Measurements from ENCODE around the gene ZBTB7C. TPM values are rescaled to one million over a fixed set of nuclear protein-coding genes. Genes with fewer than 3 reads are reported as not detected.

ZBTB7C gene
- total RNA-seq, 1 experiment from 2014 or later, result 0.84 TPM

- DNase-seq (ENCODE audit: low read depth), result no peak
- in situ Hi-C loops (cut with HindIII; ENCODE audit: low pct_unique_long_range_greater_than_20kb, low sequenced_read_pairs), result loop anchor here (25.0 kb wide), 1 partner anchor 391 kb away; no protein-coding TSS in a partner anchor
Observed at GRCh38 chr18:48428475-48429177, 19.4 kb upstream of the ZBTB7C start.

GRCh38 chr18:48422947-48423378 is 13.8 kb upstream of the ZBTB7C start:
- in situ Hi-C loops (cut with HindIII; ENCODE audit: low pct_unique_long_range_greater_than_20kb, low sequenced_read_pairs), result no loop called here
- DNase-seq (ENCODE audit: low read depth), result no peak

- no peak for DNase-seq (ENCODE audit: low read depth)
- in situ Hi-C loops (cut with HindIII; ENCODE audit: low pct_unique_long_range_greater_than_20kb, low sequenced_read_pairs), result no loop called here
Observed at GRCh38 chr18:48419277-48420022, 10.3 kb upstream of the ZBTB7C start.

GRCh38 chr18:48418539-48419276 is 9.5 kb upstream of the ZBTB7C start:
- in situ Hi-C loops (cut with HindIII; ENCODE audit: low pct_unique_long_range_greater_than_20kb, low sequenced_read_pairs), result no loop called here
- DNase-seq (ENCODE audit: low read depth), result no peak

- in situ Hi-C loops (cut with HindIII; ENCODE audit: low pct_unique_long_range_greater_than_20kb, low sequenced_read_pairs), result no loop called here
- DNase-seq (ENCODE audit: low read depth), result no peak
Observed at GRCh38 chr18:48417985-48418384, 8.8 kb upstream of the ZBTB7C start.

- in situ Hi-C loops (cut with HindIII; ENCODE audit: low pct_unique_long_range_greater_than_20kb, low sequenced_read_pairs), result no loop called here
- DNase-seq (ENCODE audit: low read depth), result no peak
Observed at GRCh38 chr18:48413342-48413741, 4.2 kb upstream of the ZBTB7C start.

- peak; percentile 32 for DNase-seq (ENCODE audit: low read depth)
- in situ Hi-C loops (cut with HindIII; ENCODE audit: low pct_unique_long_range_greater_than_20kb, low sequenced_read_pairs), result no loop called here
Observed at GRCh38 chr18:48412339-48412929, 3.3 kb upstream of the ZBTB7C start.

- in situ Hi-C loops (cut with HindIII; ENCODE audit: low pct_unique_long_range_greater_than_20kb, low sequenced_read_pairs), result no loop called here
Observed at GRCh38 chr18:48410095-48410920, 1.1 kb upstream of the ZBTB7C start.

GRCh38 chr18:48409591-48410094 is 460 bp upstream of the ZBTB7C start:
- in situ Hi-C loops (cut with HindIII; ENCODE audit: low pct_unique_long_range_greater_than_20kb, low sequenced_read_pairs), result no loop called here
- DNase-seq (ENCODE audit: low read depth), result peak; percentile 49

More at GRCh38 chr18:48410095-48410920, 1.1 kb upstream of the ZBTB7C start:
- DNase-seq (ENCODE audit: low read depth), result peak; percentile 79

GRCh38 chr18:48408111-48408726 is 964 bp downstream of the ZBTB7C start:
- in situ Hi-C loops (cut with HindIII; ENCODE audit: low pct_unique_long_range_greater_than_20kb, low sequenced_read_pairs), result no loop called here
- no peak for DNase-seq (ENCODE audit: low read depth)

- in situ Hi-C loops (cut with HindIII; ENCODE audit: low pct_unique_long_range_greater_than_20kb, low sequenced_read_pairs), result no loop called here
- DNase-seq (ENCODE audit: low read depth), result no peak
Observed at GRCh38 chr18:48407358-48407757, 1.8 kb downstream of the ZBTB7C start.

- in situ Hi-C loops (cut with HindIII; ENCODE audit: low pct_unique_long_range_greater_than_20kb, low sequenced_read_pairs), result no loop called here
- DNase-seq (ENCODE audit: low read depth), result no peak
Observed at GRCh38 chr18:48405978-48406377, 3.2 kb downstream of the ZBTB7C start.

GRCh38 chr18:48404716-48405507 is 4.3 kb downstream of the ZBTB7C start:
- in situ Hi-C loops (cut with HindIII; ENCODE audit: low pct_unique_long_range_greater_than_20kb, low sequenced_read_pairs), result no loop called here
- no peak for DNase-seq (ENCODE audit: low read depth)

- DNase-seq (ENCODE audit: low read depth), result peak; percentile 65
- in situ Hi-C loops (cut with HindIII; ENCODE audit: low pct_unique_long_range_greater_than_20kb, low sequenced_read_pairs), result no loop called here
Observed at GRCh38 chr18:48402953-48403352, 6.2 kb downstream of the ZBTB7C start.

GRCh38 chr18:48399303-48400075 is 9.7 kb downstream of the ZBTB7C start:
- in situ Hi-C loops (cut with HindIII; ENCODE audit: low pct_unique_long_range_greater_than_20kb, low sequenced_read_pairs), result no loop called here
- no peak for DNase-seq (ENCODE audit: low read depth)

GRCh38 chr18:48398074-48398473 is 11.1 kb downstream of the ZBTB7C start:
- in situ Hi-C loops (cut with HindIII; ENCODE audit: low pct_unique_long_range_greater_than_20kb, low sequenced_read_pairs), result no loop called here
- no peak for DNase-seq (ENCODE audit: low read depth)
